ENCODE data around the gene CLMP. TPM values are rescaled to one million over a fixed set of nuclear protein-coding genes. Genes with fewer than 3 reads are reported as not detected.

CLMP gene
- polyA plus RNA-seq, 3 donors from 2014 or later: 0.11 to 0.58 TPM; not detected in 1

- DNase-seq: no peak
- no peaks in the 10 kb centered on the region for H3K4me1 Mint-ChIP-seq
- peaks cover 0 to 2% (median 0%) of the 10 kb centered on the region in 3 donors for H3K36me3 Mint-ChIP-seq
- H3K27me3 Mint-ChIP-seq (ENCODE audit: low read depth in 3 of 3): peaks cover 0 to 2% (median 0%) of the 10 kb centered on the region in 3 donors
- peak overlapping the region in 1 of 6 donors; percentile 6 for H3K27ac Mint-ChIP-seq
- H3K4me3 Mint-ChIP-seq: no peak overlapping the region
- no peaks in the 10 kb centered on the region for H3K9me3 Mint-ChIP-seq
These were observed 148.4 kb downstream of the CLMP start for GRCh38 chr11:123046473-123047259.

GRCh38 chr11:123045101-123045500 is 149.9 kb downstream of the CLMP start:
- Mint-ChIP-seq H3K27me3 (ENCODE audit: low read depth in 3 of 3) (no peaks in the 10 kb centered on the region), H3K36me3 (no peaks in the 10 kb centered on the region), H3K4me1 (no peaks in the 10 kb centered on the region), H3K9me3 (no peaks in the 10 kb centered on the region), H3K27ac (no peak overlapping the region), H3K4me3 (no peak overlapping the region)
- no peak for DNase-seq

GRCh38 chr11:123041185-123041584 is 153.9 kb downstream of the CLMP start:
- DNase-seq: no peak
- Mint-ChIP-seq H3K4me3 (no peak overlapping the region), H3K9me3 (no peaks in the 10 kb centered on the region), H3K27me3 (ENCODE audit: low read depth in 3 of 3) (no peaks in the 10 kb centered on the region), H3K27ac (no peak overlapping the region), H3K36me3 (no peaks in the 10 kb centered on the region), H3K4me1 (no peaks in the 10 kb centered on the region)

GRCh38 chr11:123040111-123040432 is 155.0 kb downstream of the CLMP start:
- DNase-seq: no peak
- H3K36me3 Mint-ChIP-seq: no peaks in the 10 kb centered on the region
- no peaks in the 10 kb centered on the region for H3K9me3 Mint-ChIP-seq
- no peak overlapping the region for H3K27ac Mint-ChIP-seq
- no peak overlapping the region for H3K4me3 Mint-ChIP-seq
- H3K4me1 Mint-ChIP-seq: peaks cover 0 to under 1% of the 10 kb centered on the region in 2 donors
- H3K27me3 Mint-ChIP-seq (ENCODE audit: low read depth in 3 of 3): peaks cover 0 to 3% (median 0%) of the 10 kb centered on the region in 3 donors

DNA sequence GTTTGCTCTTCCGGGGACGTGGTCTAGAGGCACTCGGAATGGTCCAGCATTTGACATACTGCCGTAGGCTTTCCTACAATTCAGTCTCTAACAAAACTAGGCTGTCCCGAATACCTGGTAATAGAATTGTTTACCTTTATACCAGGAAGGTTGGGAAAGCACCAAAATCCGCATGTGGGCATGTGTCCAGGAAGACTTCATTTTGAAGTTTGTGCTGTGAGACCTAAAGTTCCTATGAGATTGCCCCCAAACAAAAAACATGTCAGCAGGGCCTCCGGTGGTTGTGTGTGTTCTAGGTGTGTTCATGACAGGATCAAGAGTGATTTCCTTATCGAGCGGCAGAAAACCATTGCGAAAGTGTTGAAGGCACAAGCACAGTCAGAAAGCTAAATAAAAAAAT is 159.2 kb downstream of the CLMP start:
- H3K9me3 Mint-ChIP-seq: peaks cover 0 to 1% (median 0%) of the 10 kb centered on the region in 6 donors
- no peak overlapping the region for H3K4me3 Mint-ChIP-seq
- DNase-seq: no peak
- H3K27ac Mint-ChIP-seq: no peak overlapping the region
- H3K36me3 Mint-ChIP-seq: no peaks in the 10 kb centered on the region
- H3K27me3 Mint-ChIP-seq (ENCODE audit: low read depth in 3 of 3): peaks cover 0 to 5% (median 0%) of the 10 kb centered on the region in 3 donors
- H3K4me1 Mint-ChIP-seq: peaks cover 7 to 8% of the 10 kb centered on the region in 2 donors

GRCh38 chr11:123034597-123034996 is 160.5 kb downstream of the CLMP start:
- peaks cover 0 to 5% (median under 1%) of the 10 kb centered on the region in 3 donors for H3K27me3 Mint-ChIP-seq (ENCODE audit: low read depth in 3 of 3)
- no peak overlapping the region for H3K27ac Mint-ChIP-seq
- no peak for DNase-seq
- peaks cover 7 to 8% of the 10 kb centered on the region in 2 donors for H3K4me1 Mint-ChIP-seq
- H3K36me3 Mint-ChIP-seq: no peaks in the 10 kb centered on the region
- H3K4me3 Mint-ChIP-seq: no peak overlapping the region
- H3K9me3 Mint-ChIP-seq: peaks cover 0 to 1% (median 0%) of the 10 kb centered on the region in 6 donors

GRCh38 chr11:123033895-123034294 is 161.2 kb downstream of the CLMP start:
- H3K27ac Mint-ChIP-seq: no peak overlapping the region
- peaks cover 0 to 5% (median 1%) of the 10 kb centered on the region in 3 donors for H3K27me3 Mint-ChIP-seq (ENCODE audit: low read depth in 3 of 3)
- peaks cover 0 to 1% (median 0%) of the 10 kb centered on the region in 6 donors for H3K9me3 Mint-ChIP-seq
- DNase-seq: no peak
- peaks cover 7 to 8% of the 10 kb centered on the region in 2 donors for H3K4me1 Mint-ChIP-seq
- H3K4me3 Mint-ChIP-seq: no peak overlapping the region
- H3K36me3 Mint-ChIP-seq: no peaks in the 10 kb centered on the region

GRCh38 chr11:123030517-123030916 is 164.5 kb downstream of the CLMP start:
- no peak overlapping the region for H3K27ac Mint-ChIP-seq
- H3K4me3 Mint-ChIP-seq: no peak overlapping the region
- no peak for DNase-seq
- H3K9me3 Mint-ChIP-seq: peaks cover 0 to 1% (median 0%) of the 10 kb centered on the region in 6 donors
- H3K36me3 Mint-ChIP-seq: no peaks in the 10 kb centered on the region
- peaks cover 0 to 2% (median 1%) of the 10 kb centered on the region in 3 donors for H3K27me3 Mint-ChIP-seq (ENCODE audit: low read depth in 3 of 3)
- H3K4me1 Mint-ChIP-seq: peaks cover 7 to 8% of the 10 kb centered on the region in 2 donors

DNA sequence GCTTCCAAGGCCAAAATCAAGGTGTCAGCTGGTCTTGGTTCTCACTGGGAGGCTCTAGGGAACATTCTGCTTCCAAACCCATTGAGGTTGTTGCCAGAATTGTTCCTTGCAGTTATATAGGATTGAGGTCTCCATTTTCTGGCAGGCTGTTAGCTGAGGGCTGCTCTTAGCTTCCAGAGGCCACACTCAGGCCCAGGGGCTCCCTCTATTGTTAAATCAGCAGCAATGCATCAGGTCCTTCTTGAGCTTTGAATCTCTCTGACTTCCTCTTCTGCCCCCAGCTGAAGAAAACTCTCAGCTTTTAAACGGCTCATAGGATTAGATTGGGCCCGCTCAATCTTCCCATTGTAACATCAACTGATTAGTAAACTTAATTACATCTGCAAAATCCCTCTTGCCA is 174.1 kb downstream of the CLMP start:
- peaks cover 2 to 9% of the 10 kb centered on the region in 2 donors for H3K4me1 Mint-ChIP-seq
- H3K27ac Mint-ChIP-seq: no peak overlapping the region
- H3K36me3 Mint-ChIP-seq: no peaks in the 10 kb centered on the region
- H3K4me3 Mint-ChIP-seq: no peak overlapping the region
- H3K27me3 Mint-ChIP-seq (ENCODE audit: low read depth in 3 of 3): peaks cover 0 to 5% (median 5%) of the 10 kb centered on the region in 3 donors
- H3K9me3 Mint-ChIP-seq: no peaks in the 10 kb centered on the region
- peak; percentile 7 to 26 (median 20) for DNase-seq

Other genes starting within 250 kb of the CLMP start
- gene BSX, start 213.4 kb downstream of the CLMP start, polyA plus RNA-seq: not detected
- gene HSPA8, start 133.1 kb downstream of the CLMP start, polyA plus RNA-seq: 1,000 to 10,000 TPM in 1 of 3 donors, 100 to 1,000 TPM in 2; 797 to 1,150 (median 908) TPM
- gene GRAMD1B, start 235.0 kb upstream of the CLMP start, polyA plus RNA-seq: 1 to 10 TPM in 2 of 3 donors, under 1 TPM in 1; 0.78 to 3.4 (median 1.5) TPM

All from immature natural killer cell (primary cell).